Neural progenitor cell (in vitro differentiated cells): ENCODE measurements around the gene GDI2. TPM values are rescaled to one million over a fixed set of nuclear protein-coding genes. Genes with fewer than 3 reads are reported as not detected.
A peak's percentile ranks its signal among the peaks of the same experiment; 100 is the strongest.

ENCODE experiments used
- DNase-seq: peaks from one replicate; pipeline ENCODE4 v3.0.0-alpha.2; 2016; ENCODE audit warnings: low spot score
- H2AFZ ChIP-seq: fragments of 200-600 bp; sonication (generic); replicated peaks from 2 replicates; pipeline ENCODE4 v1.6.1; 2016; ENCODE audit warnings: antibody characterized with exemption
- H3F3A ChIP-seq: fragments of 200-600 bp; sonication (generic); 2 replicates; pipeline ENCODE4 v1.6.1; 2016; ENCODE audit warnings: antibody characterized with exemption, low read depth
- H3K27ac ChIP-seq: fragments of 200-600 bp; sonication (generic); 2 replicates; pipeline ENCODE4 v1.5.1; 2016; ENCODE audit warnings: mild to moderate bottlenecking
- H3K27me3 ChIP-seq: fragments of 200-600 bp; sonication (generic); 2 replicates; pipeline ENCODE4 v1.6.1; 2016; ENCODE audit warnings: mild to moderate bottlenecking, moderate library complexity
- H3K36me3 ChIP-seq: fragments of 200-600 bp; sonication (generic); 2 replicates; pipeline ENCODE4 v1.5.1; 2016
- H3K4me1 ChIP-seq: fragments of 200-600 bp; sonication (generic); 2 replicates; pipeline ENCODE4 v1.6.1; 2016; ENCODE audit warnings: mixed run types
- H3K4me2 ChIP-seq: fragments of 200-600 bp; sonication (generic); 2 replicates; pipeline ENCODE4 v1.6.1; 2016
- H3K4me3 ChIP-seq: fragments of 200-600 bp; sonication (generic); 2 replicates; pipeline ENCODE4 v1.5.1; 2016
- H3K79me2 ChIP-seq: fragments of 200-600 bp; sonication (generic); 2 replicates; pipeline ENCODE4 v1.6.1; 2016; ENCODE audit warnings: low read depth
- H3K9ac ChIP-seq: fragments of 200-600 bp; sonication (generic); 2 replicates; pipeline ENCODE4 v1.6.1; 2016
- H3K9me3 ChIP-seq: fragments of 200-600 bp; sonication (generic); 2 replicates; pipeline ENCODE4 v1.5.1; 2016; ENCODE audit warnings: low read depth
- H4K20me1 ChIP-seq: fragments of 200-600 bp; sonication (generic); 2 replicates; pipeline ENCODE4 v1.6.1; 2016; ENCODE audit warnings: low read depth
- H3K27ac Mint-ChIP-seq: 3 replicates; pipeline ENCODE4 v1.8.0; 2021; ENCODE audit warnings: mixed read lengths
- H3K27me3 Mint-ChIP-seq: 2 replicates; pipeline ENCODE4 v1.8.0; 2022; ENCODE audit warnings: low read depth, mild to moderate bottlenecking, inconsistent platforms, moderate library complexity, mixed read lengths; ENCODE audit not compliant: insufficient read depth
- H3K36me3 Mint-ChIP-seq: 3 replicates; pipeline ENCODE4 v1.8.0; 2021; ENCODE audit warnings: mixed read lengths
- H3K4me1 Mint-ChIP-seq: 3 replicates; pipeline ENCODE4 v1.8.0; 2021; ENCODE audit warnings: mixed read lengths
- H3K4me3 Mint-ChIP-seq: 3 replicates; pipeline ENCODE4 v1.8.0; 2021; ENCODE audit warnings: mild to moderate bottlenecking, moderate library complexity, mixed read lengths
- H3K9me3 Mint-ChIP-seq: 3 replicates; pipeline ENCODE4 v1.8.0; 2020; ENCODE audit warnings: mixed read lengths
- EZH2 ChIP-seq: fragments of 200-600 bp; sonication (generic); IDR thresholded peaks from 2 replicates; pipeline ENCODE4 v1.6.1; 2017; ENCODE audit warnings: antibody characterized with exemption, mild to moderate bottlenecking, moderate library complexity
- EZH2phosphoT487 ChIP-seq: fragments of 200-600 bp; sonication (generic); IDR thresholded peaks from 2 replicates; pipeline ENCODE4 v1.6.1; 2017; ENCODE audit warnings: antibody characterized with exemption
- total RNA-seq: library from RNA; depleted of rRNA; stranded (reverse); fragments of >200 nt; gene quantifications from 2 replicates; pipeline ENCODE4 v1.2.3, GENCODE V29; 2015; ENCODE audit warnings: low replicate concordance
- TF ChIP-seq, protein P1 (sequence below): fragments of 200-600 bp; sonication (generic); IDR thresholded peaks from 2 replicates; pipeline ENCODE4 v1.5.1; 2017; ENCODE audit warnings: antibody characterized with exemption, mild to moderate bottlenecking

Gene GDI2
- total RNA-seq, 1 donor from 2014 or later = 592 TPM

- H3K4me2 ChIP-seq = peak overlapping the region; percentile 54
- peak; percentile 64 for DNase-seq
Observed at GRCh38 chr10:5751601-5752253, 61.5 kb downstream of the GDI2 start.

DNA sequence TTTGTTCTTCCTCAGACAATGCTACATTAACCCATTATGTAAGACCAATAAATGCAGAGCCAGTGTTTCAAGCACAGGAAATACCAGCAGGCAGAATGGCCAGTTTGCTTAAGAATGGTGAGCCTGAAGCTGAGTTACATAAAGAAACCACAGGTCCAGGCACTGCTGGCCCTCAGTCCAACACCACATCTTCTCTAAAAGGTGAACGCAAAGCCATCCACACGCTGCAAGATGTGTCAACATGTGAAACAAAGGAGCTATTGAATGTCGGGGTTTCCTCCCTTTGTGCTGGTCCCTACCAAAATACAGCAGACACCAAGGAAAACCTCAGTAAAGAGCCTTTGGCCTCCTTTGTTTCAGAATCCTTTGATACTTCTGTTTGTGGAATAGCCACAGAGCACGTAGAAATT, 64.8 kb downstream of the GDI2 start:
- peaks cover 33% of the 10 kb centered on the region for H3K36me3 Mint-ChIP-seq
- peak; percentile 41 for DNase-seq
- no peak overlapping the region for H2AFZ ChIP-seq

More at GRCh38 chr10:5751601-5752253, 61.5 kb downstream of the GDI2 start:
- Histone ChIP-seq H2AFZ (no peak overlapping the region), H3F3A (peaks cover 35% of the 10 kb centered on the region), H4K20me1 (peaks cover 12% of the 10 kb centered on the region), H3K9ac (no peak overlapping the region), H3K36me3 (no peaks in the 10 kb centered on the region), H3K27ac (peak overlapping the region; percentile 55), H3K79me2 (peaks cover 33% of the 10 kb centered on the region), H3K27me3 (no peaks in the 10 kb centered on the region), H3K4me3 (no peak overlapping the region), H3K4me1 (peaks cover 44% of the 10 kb centered on the region), H3K9me3 (no peaks in the 10 kb centered on the region)
- peak overlapping the region; percentile 58 for H3K27ac Mint-ChIP-seq
- peaks cover 19% of the 10 kb centered on the region for H3K4me1 Mint-ChIP-seq
- no peak for TF ChIP-seq EZH2phosphoT487
- no peak for TF ChIP-seq EZH2
- TF ChIP-seq, protein P1, sequence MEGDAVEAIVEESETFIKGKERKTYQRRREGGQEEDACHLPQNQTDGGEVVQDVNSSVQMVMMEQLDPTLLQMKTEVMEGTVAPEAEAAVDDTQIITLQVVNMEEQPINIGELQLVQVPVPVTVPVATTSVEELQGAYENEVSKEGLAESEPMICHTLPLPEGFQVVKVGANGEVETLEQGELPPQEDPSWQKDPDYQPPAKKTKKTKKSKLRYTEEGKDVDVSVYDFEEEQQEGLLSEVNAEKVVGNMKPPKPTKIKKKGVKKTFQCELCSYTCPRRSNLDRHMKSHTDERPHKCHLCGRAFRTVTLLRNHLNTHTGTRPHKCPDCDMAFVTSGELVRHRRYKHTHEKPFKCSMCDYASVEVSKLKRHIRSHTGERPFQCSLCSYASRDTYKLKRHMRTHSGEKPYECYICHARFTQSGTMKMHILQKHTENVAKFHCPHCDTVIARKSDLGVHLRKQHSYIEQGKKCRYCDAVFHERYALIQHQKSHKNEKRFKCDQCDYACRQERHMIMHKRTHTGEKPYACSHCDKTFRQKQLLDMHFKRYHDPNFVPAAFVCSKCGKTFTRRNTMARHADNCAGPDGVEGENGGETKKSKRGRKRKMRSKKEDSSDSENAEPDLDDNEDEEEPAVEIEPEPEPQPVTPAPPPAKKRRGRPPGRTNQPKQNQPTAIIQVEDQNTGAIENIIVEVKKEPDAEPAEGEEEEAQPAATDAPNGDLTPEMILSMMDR = no peak
- peaks cover 32% of the 10 kb centered on the region for H3K36me3 Mint-ChIP-seq
- peaks cover 5% of the 10 kb centered on the region for H3K27me3 Mint-ChIP-seq
- no peaks in the 10 kb centered on the region for H3K9me3 Mint-ChIP-seq
- H3K4me3 Mint-ChIP-seq = no peak overlapping the region

GRCh38 chr10:5746197-5746596, 67.0 kb downstream of the GDI2 start:
- H2AFZ ChIP-seq = no peak overlapping the region
- H3F3A ChIP-seq = peaks cover 19% of the 10 kb centered on the region
- H3K9me3 ChIP-seq = no peaks in the 10 kb centered on the region
- no peaks in the 10 kb centered on the region for H4K20me1 ChIP-seq
- no peak overlapping the region for H3K9ac ChIP-seq
- no peak overlapping the region for H3K4me3 ChIP-seq
- peaks cover 25% of the 10 kb centered on the region for H3K4me1 ChIP-seq
- no peak for DNase-seq
- no peaks in the 10 kb centered on the region for H3K36me3 ChIP-seq
- H3K4me2 ChIP-seq = no peak overlapping the region
- Mint-ChIP-seq H3K27me3 (peaks cover 4% of the 10 kb centered on the region), H3K9me3 (no peaks in the 10 kb centered on the region), H3K4me1 (no peaks in the 10 kb centered on the region), H3K27ac (no peak overlapping the region), H3K36me3 (peaks cover 34% of the 10 kb centered on the region), H3K4me3 (no peak overlapping the region)
- H3K27ac ChIP-seq = no peak overlapping the region
- H3K79me2 ChIP-seq = peaks cover 13% of the 10 kb centered on the region
- TF ChIP-seq EZH2 (no peak), EZH2phosphoT487 (no peak)
- TF ChIP-seq, protein P1 = no peak
- H3K27me3 ChIP-seq = no peaks in the 10 kb centered on the region

More for the DNA sequence above, 64.8 kb downstream of the GDI2 start:
- Histone ChIP-seq H3K9ac (no peak overlapping the region), H3K79me2 (peaks cover 21% of the 10 kb centered on the region), H3K4me2 (peak overlapping the region; percentile 28), H3K27ac (peak overlapping the region; percentile 21), H3F3A (peaks cover 35% of the 10 kb centered on the region), H3K4me3 (no peak overlapping the region), H3K36me3 (no peaks in the 10 kb centered on the region), H3K27me3 (no peaks in the 10 kb centered on the region), H4K20me1 (peaks cover 12% of the 10 kb centered on the region), H3K4me1 (peaks cover 44% of the 10 kb centered on the region), H3K9me3 (no peaks in the 10 kb centered on the region)
- H3K4me1 Mint-ChIP-seq = peaks cover 17% of the 10 kb centered on the region
- TF ChIP-seq, protein P1 = no peak
- TF ChIP-seq EZH2 (no peak), EZH2phosphoT487 (no peak)
- no peak overlapping the region for H3K4me3 Mint-ChIP-seq
- no peaks in the 10 kb centered on the region for H3K9me3 Mint-ChIP-seq
- H3K27me3 Mint-ChIP-seq = peaks cover 2% of the 10 kb centered on the region
- no peak overlapping the region for H3K27ac Mint-ChIP-seq
